ENCODE data around the gene PASK.
"Not testable (repeated sequence)": the region's sequence is repeated elsewhere in the genome, so short reads cannot be mapped to it uniquely, and the experiment has no call there.

The PASK gene

GRCh38 chr2:241148891-241149674, at the start of gene PASK:
PASK (minus strand) TSS chr2:241149472; CDS start chr2:241143032, 6,440 bp downstream.
- peak; percentile 97 for DNase-seq (ENCODE audit: low spot score)
- TF ChIP-seq, protein P1, sequence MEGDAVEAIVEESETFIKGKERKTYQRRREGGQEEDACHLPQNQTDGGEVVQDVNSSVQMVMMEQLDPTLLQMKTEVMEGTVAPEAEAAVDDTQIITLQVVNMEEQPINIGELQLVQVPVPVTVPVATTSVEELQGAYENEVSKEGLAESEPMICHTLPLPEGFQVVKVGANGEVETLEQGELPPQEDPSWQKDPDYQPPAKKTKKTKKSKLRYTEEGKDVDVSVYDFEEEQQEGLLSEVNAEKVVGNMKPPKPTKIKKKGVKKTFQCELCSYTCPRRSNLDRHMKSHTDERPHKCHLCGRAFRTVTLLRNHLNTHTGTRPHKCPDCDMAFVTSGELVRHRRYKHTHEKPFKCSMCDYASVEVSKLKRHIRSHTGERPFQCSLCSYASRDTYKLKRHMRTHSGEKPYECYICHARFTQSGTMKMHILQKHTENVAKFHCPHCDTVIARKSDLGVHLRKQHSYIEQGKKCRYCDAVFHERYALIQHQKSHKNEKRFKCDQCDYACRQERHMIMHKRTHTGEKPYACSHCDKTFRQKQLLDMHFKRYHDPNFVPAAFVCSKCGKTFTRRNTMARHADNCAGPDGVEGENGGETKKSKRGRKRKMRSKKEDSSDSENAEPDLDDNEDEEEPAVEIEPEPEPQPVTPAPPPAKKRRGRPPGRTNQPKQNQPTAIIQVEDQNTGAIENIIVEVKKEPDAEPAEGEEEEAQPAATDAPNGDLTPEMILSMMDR (IDR thresholded peaks at IDR 0.05; ENCODE audit: extremely low read depth, missing control alignments), result no peak

DNA sequence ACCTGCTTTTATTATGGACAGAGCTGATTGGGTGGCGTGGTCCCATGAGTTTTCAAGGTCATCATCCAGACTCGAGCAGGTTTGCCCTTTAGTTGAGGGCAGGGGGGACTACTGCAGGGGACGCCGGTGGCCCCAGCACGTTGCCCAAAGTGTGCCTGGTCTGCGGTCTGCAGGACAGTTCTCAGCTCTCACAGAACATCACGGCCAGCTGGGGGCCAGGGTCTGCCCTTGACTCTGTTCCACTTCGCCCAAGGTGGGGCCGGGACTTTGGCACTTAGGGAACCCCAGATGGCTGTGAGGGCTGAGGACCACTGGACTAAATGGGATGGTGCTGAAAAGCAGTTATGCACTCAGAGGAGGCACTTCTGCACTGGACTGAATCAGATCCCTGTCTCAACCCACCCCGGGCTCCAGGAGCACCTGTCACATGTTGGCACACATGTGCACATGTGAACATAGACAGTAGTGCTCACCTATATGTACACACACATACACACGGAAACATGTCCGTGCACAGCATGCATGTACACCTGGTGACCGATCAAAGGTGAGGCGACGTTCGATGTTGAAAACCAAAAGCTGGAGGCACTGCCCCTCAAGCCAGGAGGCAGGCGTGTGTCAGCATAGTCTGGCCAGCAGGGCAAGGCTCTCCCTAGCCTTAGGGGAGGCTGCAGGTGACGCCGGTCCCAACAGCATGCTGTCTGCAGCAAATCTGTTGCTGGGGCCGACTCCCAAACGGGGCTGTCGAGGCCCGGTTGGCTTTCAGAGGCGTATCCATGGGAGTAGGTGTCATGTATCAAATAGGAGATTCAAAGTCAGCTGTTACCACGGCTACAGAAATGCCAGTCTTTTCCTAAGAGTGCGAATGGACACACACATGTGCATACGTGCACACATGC, 49.4 kb upstream of the PASK start:
- DNase-seq (ENCODE audit: low spot score), result no peak
- TF ChIP-seq, protein P1 (IDR thresholded peaks at IDR 0.05; ENCODE audit: extremely low read depth, missing control alignments), result no peak

- TF ChIP-seq, protein P1 (IDR thresholded peaks at IDR 0.05; ENCODE audit: extremely low read depth, missing control alignments), result no peak
- DNase-seq (ENCODE audit: low spot score), result no peak
These were observed 48.7 kb upstream of the PASK start for GRCh38 chr2:241197947-241198346.

GRCh38 chr2:241197246-241197645, 48.0 kb upstream of the PASK start:
- not testable (repeated sequence) for DNase-seq (ENCODE audit: low spot score)

- TF ChIP-seq, protein P1 (IDR thresholded peaks at IDR 0.05; ENCODE audit: extremely low read depth, missing control alignments), result no peak
- DNase-seq (ENCODE audit: low spot score), result no peak
These were observed 46.3 kb upstream of the PASK start for GRCh38 chr2:241195506-241196130.

- DNase-seq (ENCODE audit: low spot score), result no peak
- TF ChIP-seq, protein P1 (IDR thresholded peaks at IDR 0.05; ENCODE audit: extremely low read depth, missing control alignments), result no peak
These were observed 45.5 kb upstream of the PASK start for GRCh38 chr2:241194811-241195210.

- TF ChIP-seq, protein P1 (IDR thresholded peaks at IDR 0.05; ENCODE audit: extremely low read depth, missing control alignments), result no peak
- no peak for DNase-seq (ENCODE audit: low spot score)
These were observed 44.0 kb upstream of the PASK start for GRCh38 chr2:241193271-241193670.

Measured in GM20000 (cell line).